Suprapubic skin (tissue), 4 donors: ENCODE results near the gene RASA2.

Experiments used
- POLR2A ChIP-seq, 2 donors: fragments of 450-650 bp; IDR thresholded peaks; one replicate each; pipeline ENCODE4 v1.6.1; 2017; ENCODE audit warnings: antibody characterized with exemption in 2 of 2, mild to moderate bottlenecking in 2 of 2, moderate library complexity in 2 of 2
- POLR2AphosphoS5 ChIP-seq, 3 donors: sonication (generic); formaldehyde crosslinking; IDR thresholded peaks; one replicate each; pipeline ENCODE4 v1.6.1; 2017; ENCODE audit warnings: antibody characterized with exemption in 3 of 3
- TF ChIP-seq, protein P1 (sequence below), 2 donors: fragments of 200-600 bp in 1 of 2; fragments of 450-650 bp in 1 of 2; sonication (generic) in 1 of 2; IDR thresholded peaks; one replicate each; pipeline ENCODE4 v1.5.1; 2016 to 2019; ENCODE audit warnings: antibody characterized with exemption in 2 of 2, mild to moderate bottlenecking in 1 of 2, moderate library complexity in 1 of 2

GRCh38 chr3:141649871-141650270, 163.0 kb downstream of the RASA2 start:
- TF ChIP-seq POLR2A (IDR thresholded peaks at IDR 0.05) (no peak), POLR2AphosphoS5 (IDR thresholded peaks at IDR 0.05) (no peak)
- TF ChIP-seq, protein P1, sequence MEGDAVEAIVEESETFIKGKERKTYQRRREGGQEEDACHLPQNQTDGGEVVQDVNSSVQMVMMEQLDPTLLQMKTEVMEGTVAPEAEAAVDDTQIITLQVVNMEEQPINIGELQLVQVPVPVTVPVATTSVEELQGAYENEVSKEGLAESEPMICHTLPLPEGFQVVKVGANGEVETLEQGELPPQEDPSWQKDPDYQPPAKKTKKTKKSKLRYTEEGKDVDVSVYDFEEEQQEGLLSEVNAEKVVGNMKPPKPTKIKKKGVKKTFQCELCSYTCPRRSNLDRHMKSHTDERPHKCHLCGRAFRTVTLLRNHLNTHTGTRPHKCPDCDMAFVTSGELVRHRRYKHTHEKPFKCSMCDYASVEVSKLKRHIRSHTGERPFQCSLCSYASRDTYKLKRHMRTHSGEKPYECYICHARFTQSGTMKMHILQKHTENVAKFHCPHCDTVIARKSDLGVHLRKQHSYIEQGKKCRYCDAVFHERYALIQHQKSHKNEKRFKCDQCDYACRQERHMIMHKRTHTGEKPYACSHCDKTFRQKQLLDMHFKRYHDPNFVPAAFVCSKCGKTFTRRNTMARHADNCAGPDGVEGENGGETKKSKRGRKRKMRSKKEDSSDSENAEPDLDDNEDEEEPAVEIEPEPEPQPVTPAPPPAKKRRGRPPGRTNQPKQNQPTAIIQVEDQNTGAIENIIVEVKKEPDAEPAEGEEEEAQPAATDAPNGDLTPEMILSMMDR (IDR thresholded peaks at IDR 0.05), result no peak
